RWPE2 (cell line): ENCODE results near the gene PHRF1.
"Not testable (repeated sequence)": the region's sequence is repeated elsewhere in the genome, so short reads cannot be mapped to it uniquely, and the experiment has no call there.

Experiments
- ATAC-seq: fragments of 200-7000 bp; cut with Tn5 transposase; 3 replicates; pipeline ENCODE4 v1.9.1; 2021; ENCODE audit warnings: low read depth
- DNase-seq: peaks from one replicate; pipeline ENCODE4 v3.0.0-alpha.2; 2020; ENCODE audit warnings: low spot score
- H3K27ac ChIP-seq: fragments of 450-650 bp; 2 replicates; pipeline ENCODE4 v1.5.1; 2017; ENCODE audit warnings: mild to moderate bottlenecking; ENCODE audit not compliant: poor library complexity, severe bottlenecking
- H3K27me3 ChIP-seq: fragments of 250-450 bp; sonication (Bioruptor Pico); 2 replicates; pipeline ENCODE4 v1.5.1; 2021; ENCODE audit warnings: mild to moderate bottlenecking, moderate library complexity; ENCODE audit not compliant: insufficient read depth, poor library complexity, severe bottlenecking
- H3K36me3 ChIP-seq: fragments of 250-450 bp; sonication (Bioruptor Pico); 2 replicates; pipeline ENCODE4 v1.5.1; 2020; ENCODE audit warnings: low read depth, mild to moderate bottlenecking, moderate library complexity
- H3K4me1 ChIP-seq: fragments of 250-450 bp; sonication (Bioruptor Pico); 2 replicates; pipeline ENCODE4 v1.5.1; 2021; ENCODE audit warnings: mild to moderate bottlenecking, moderate library complexity; ENCODE audit not compliant: insufficient read depth, poor library complexity, severe bottlenecking
- H3K4me3 ChIP-seq: fragments of 250-450 bp; sonication (Bioruptor Pico); 2 replicates; pipeline ENCODE4 v1.5.1; 2021; ENCODE audit warnings: mild to moderate bottlenecking, moderate library complexity; ENCODE audit not compliant: severe bottlenecking
- H3K9me3 ChIP-seq: fragments of 250-450 bp; sonication (Bioruptor Pico); 2 replicates; pipeline ENCODE4 v1.5.1; 2021; ENCODE audit warnings: mild to moderate bottlenecking, moderate library complexity; ENCODE audit not compliant: severe bottlenecking
- CTCF ChIP-seq: fragments of 450-650 bp; IDR thresholded peaks from one replicate; pipeline ENCODE4 v1.5.1; 2017; ENCODE audit warnings: mild to moderate bottlenecking, moderate library complexity; ENCODE audit not compliant: poor library complexity, severe bottlenecking

PHRF1 gene

GRCh38 chr11:568306-569157 is 7.7 kb upstream of the PHRF1 start:
- H3K4me1 ChIP-seq = peaks cover 7% of the 10 kb centered on the region
- peak overlapping the region; percentile 88 for H3K4me3 ChIP-seq
- peak; percentile 85 for ATAC-seq
- no peak for TF ChIP-seq CTCF
- H3K9me3 ChIP-seq = no peaks in the 10 kb centered on the region
- peaks cover 26% of the 10 kb centered on the region for H3K36me3 ChIP-seq
- no peaks in the 10 kb centered on the region for H3K27me3 ChIP-seq
- H3K27ac ChIP-seq = peak overlapping the region; percentile 81
- peak; percentile 92 for DNase-seq

- no peaks in the 10 kb centered on the region for H3K27me3 ChIP-seq
- H3K4me3 ChIP-seq = peak overlapping the region; percentile 88
- DNase-seq = no peak
- peak overlapping the region; percentile 81 for H3K27ac ChIP-seq
- ATAC-seq = no peak
- H3K9me3 ChIP-seq = no peaks in the 10 kb centered on the region
- no peak for TF ChIP-seq CTCF
- H3K36me3 ChIP-seq = peaks cover 18% of the 10 kb centered on the region
- H3K4me1 ChIP-seq = peaks cover 7% of the 10 kb centered on the region
These were observed 6.9 kb upstream of the PHRF1 start for GRCh38 chr11:569158-569885.

DNA sequence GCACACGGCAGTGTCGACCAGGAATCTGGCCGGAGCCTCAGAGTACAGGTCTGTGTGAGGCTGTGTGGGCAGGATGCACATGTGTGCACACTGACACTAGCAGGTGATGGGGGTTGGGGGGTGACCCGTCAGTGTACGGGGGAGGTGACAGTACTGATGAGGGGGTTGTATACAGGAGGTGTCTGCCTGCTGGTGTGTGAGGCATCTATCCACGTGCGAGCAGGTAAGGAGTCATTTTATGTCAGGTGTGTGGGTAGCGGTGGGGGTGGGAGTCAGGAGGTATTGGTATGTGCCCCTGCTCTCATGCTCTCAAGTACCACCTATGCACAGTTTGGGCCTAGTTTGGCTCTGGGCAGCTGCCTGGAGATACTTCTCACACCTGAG is 4.5 kb upstream of the PHRF1 start:
- no peak for ATAC-seq
- no peak for DNase-seq
- TF ChIP-seq CTCF = no peak
- Histone ChIP-seq H3K27ac (no peak overlapping the region), H3K9me3 (no peaks in the 10 kb centered on the region), H3K4me1 (peaks cover 6% of the 10 kb centered on the region), H3K36me3 (peaks cover 6% of the 10 kb centered on the region), H3K4me3 (no peak overlapping the region), H3K27me3 (no peaks in the 10 kb centered on the region)

GRCh38 chr11:573146-573759 is 3.0 kb upstream of the PHRF1 start:
- no peak for TF ChIP-seq CTCF
- H3K27ac ChIP-seq = no peak overlapping the region
- H3K4me1 ChIP-seq = peaks cover 12% of the 10 kb centered on the region
- no peak for DNase-seq
- no peaks in the 10 kb centered on the region for H3K9me3 ChIP-seq
- no peak overlapping the region for H3K4me3 ChIP-seq
- H3K36me3 ChIP-seq = peaks cover 13% of the 10 kb centered on the region
- ATAC-seq = no peak
- H3K27me3 ChIP-seq = no peaks in the 10 kb centered on the region

GRCh38 chr11:574031-574570 is 2.2 kb upstream of the PHRF1 start:
- H3K4me1 ChIP-seq = peaks cover 15% of the 10 kb centered on the region
- H3K4me3 ChIP-seq = peak overlapping the region; percentile 50
- not testable (repeated sequence) for ATAC-seq, H3K9me3 ChIP-seq, DNase-seq, H3K27ac ChIP-seq, H3K27me3 ChIP-seq
- H3K36me3 ChIP-seq = peaks cover 16% of the 10 kb centered on the region
